ENCODE results near the gene KCNG2.

KCNG2 gene

GRCh38 chr18:79944746-79945117, 147.0 kb downstream of the KCNG2 start:
- no peak for FAIRE-seq

GRCh38 chr18:79945118-79946042, 147.6 kb downstream of the KCNG2 start:
- FAIRE-seq = no peak

DNA sequence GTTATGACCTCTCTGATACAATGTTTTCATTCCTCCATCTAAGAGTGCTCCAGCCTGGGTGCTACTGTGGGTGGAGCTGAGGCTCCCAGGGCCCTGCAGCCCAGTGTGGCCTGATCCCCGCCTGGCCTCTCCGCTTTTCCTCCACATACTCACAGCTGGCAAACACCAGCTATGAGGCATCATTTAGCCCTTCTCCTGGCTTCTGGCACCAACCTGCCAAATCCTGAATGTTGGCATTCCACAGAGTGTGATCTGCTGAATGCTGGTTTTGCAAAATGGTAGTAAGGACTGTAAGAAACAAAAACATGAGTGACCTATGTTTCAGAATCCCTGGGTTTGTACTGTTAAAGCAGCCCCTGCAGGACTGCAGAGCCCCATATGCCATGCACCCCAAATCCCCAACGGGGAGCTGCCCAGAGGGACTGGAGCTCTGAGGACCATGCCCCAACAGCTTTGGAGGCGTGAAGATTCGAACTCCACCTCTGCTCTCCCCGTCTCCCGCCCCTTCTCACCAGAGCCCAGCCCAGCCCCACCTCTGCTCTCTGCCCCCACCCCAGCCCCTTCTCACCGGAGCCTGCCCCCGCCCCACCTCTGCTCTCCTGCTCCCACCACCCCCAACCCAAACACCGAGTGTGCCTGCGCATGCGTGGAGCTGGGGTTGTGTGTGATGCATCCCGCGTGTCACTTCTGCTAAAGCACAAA, 149.5 kb downstream of the KCNG2 start:
- no peak for FAIRE-seq

DNA sequence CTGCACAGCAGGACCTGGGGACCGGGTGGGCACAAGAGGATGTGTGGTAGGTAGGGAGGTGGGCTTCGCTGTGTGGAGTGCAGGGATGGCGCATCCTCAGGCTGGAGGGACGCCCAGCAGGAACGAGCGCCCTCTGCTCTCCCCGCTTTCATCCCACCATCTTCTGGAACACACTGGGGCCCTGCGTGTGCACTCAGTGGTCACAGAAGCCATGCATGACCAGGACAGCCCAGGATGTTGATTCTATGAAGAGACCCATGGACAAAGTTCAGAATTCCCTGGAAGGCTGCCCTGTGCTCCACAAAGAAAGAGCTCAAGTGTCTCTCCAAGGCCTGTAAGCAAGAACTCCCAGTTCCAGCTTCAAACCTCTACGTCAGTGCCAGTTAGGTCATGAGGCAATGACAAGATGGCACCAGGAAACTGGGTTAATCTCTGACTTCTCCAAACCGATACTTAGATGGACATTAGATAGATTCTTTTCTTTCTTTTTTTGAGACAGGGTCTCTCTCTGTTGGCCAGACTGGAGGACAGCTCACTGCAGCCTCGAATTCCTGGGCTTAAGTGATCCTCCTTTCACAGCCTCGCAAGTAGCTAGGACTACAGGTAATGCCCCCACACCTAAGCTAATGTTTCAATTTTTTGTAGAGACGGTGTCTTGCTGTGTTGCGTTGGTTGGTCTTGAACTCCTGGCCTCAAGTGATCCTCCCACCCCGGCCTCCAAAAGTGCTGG, 150.3 kb downstream of the KCNG2 start:
- FAIRE-seq = no peak

DNA sequence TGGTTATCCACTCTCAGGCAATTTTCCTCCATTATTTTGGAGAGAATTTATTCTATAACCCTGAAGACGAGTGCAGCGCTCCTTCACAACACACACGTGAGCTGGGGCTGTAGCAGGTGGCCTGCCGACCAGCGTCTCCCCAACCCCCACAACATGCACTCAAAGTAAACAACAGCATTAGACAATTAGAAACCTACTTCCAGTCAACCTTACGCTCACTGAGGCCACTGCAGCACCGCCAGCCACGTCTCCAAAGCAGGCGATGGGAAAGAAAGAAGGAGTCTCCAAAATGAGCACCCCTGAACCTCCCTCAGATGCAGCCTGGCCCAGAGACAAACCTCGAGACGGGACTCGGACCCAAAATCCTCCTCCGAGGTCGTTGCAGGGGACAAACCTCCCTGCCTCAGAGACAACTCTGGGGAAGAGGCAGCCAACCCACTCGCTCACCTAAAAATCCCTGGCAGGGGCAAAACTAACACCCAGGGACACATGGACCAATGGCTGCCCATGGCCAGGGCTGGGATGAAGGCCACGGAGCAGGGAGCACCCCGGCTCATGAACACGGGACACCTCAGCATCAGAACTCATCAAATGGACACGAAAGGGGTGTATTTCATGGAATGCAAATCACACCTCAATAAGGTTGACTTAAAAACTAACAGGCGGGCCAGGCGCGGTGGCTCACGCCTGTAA, 151.1 kb downstream of the KCNG2 start:
- no peak for FAIRE-seq

Measured in colon (tissue), 2 donors.